Stimulated activated memory B cell treated with anti-CD40 and anti-IgM and Interleukin-4, amounts not matched to agents 10 μg/mL and 1 μg/mL and 100 μg/mL, for 72 hours (primary cell): Measurements from ENCODE around the gene SPARC.

Experiments used
- ATAC-seq: fragments of 150-1000 bp; cut with Tn5 transposase; 2 replicates; pipeline ENCODE4 v1.10.0; 2021
- H3K27ac Mint-ChIP-seq: one replicate; pipeline ENCODE4 v1.8.0; 2022; ENCODE audit warnings: mild to moderate bottlenecking, mixed read lengths
- H3K27me3 Mint-ChIP-seq: one replicate; pipeline ENCODE4 v1.8.0; 2022; ENCODE audit warnings: mixed read lengths
- H3K36me3 Mint-ChIP-seq: one replicate; pipeline ENCODE4 v1.8.0; 2022; ENCODE audit warnings: mixed read lengths
- H3K4me1 Mint-ChIP-seq: one replicate; pipeline ENCODE4 v1.8.0; 2022; ENCODE audit warnings: mixed read lengths
- H3K4me3 Mint-ChIP-seq: one replicate; pipeline ENCODE4 v1.8.0; 2022; ENCODE audit warnings: mild to moderate bottlenecking, moderate library complexity, mixed read lengths
- H3K9me3 Mint-ChIP-seq: one replicate; pipeline ENCODE4 v1.8.0; 2022; ENCODE audit warnings: mixed read lengths

The SPARC gene

GRCh38 chr5:151615431-151615830, 71.3 kb downstream of the SPARC start:
- H3K4me3 Mint-ChIP-seq = no peak overlapping the region
- H3K27ac Mint-ChIP-seq = no peak overlapping the region
- peaks cover 12% of the 10 kb centered on the region for H3K27me3 Mint-ChIP-seq
- H3K4me1 Mint-ChIP-seq = peaks cover 16% of the 10 kb centered on the region
- no peaks in the 10 kb centered on the region for H3K9me3 Mint-ChIP-seq
- ATAC-seq = no peak
- no peaks in the 10 kb centered on the region for H3K36me3 Mint-ChIP-seq

- Mint-ChIP-seq H3K9me3 (no peaks in the 10 kb centered on the region), H3K4me1 (peaks cover 16% of the 10 kb centered on the region), H3K27ac (no peak overlapping the region), H3K36me3 (no peaks in the 10 kb centered on the region), H3K4me3 (no peak overlapping the region), H3K27me3 (peaks cover 12% of the 10 kb centered on the region)
- no peak for ATAC-seq
Observed at GRCh38 chr5:151614565-151614964, 72.2 kb downstream of the SPARC start.

GRCh38 chr5:151612689-151613427, 73.9 kb downstream of the SPARC start:
- Mint-ChIP-seq H3K4me3 (no peak overlapping the region), H3K4me1 (peaks cover 16% of the 10 kb centered on the region)

GRCh38 chr5:151611127-151611775, 75.5 kb downstream of the SPARC start:
- H3K27me3 Mint-ChIP-seq = peaks cover under 1% of the 10 kb centered on the region

More at GRCh38 chr5:151612689-151613427, 73.9 kb downstream of the SPARC start:
- peak overlapping the region; percentile 64 for H3K27ac Mint-ChIP-seq
- H3K36me3 Mint-ChIP-seq = no peaks in the 10 kb centered on the region
- peak; percentile 71 for ATAC-seq
- no peaks in the 10 kb centered on the region for H3K9me3 Mint-ChIP-seq
- peaks cover 12% of the 10 kb centered on the region for H3K27me3 Mint-ChIP-seq

More at GRCh38 chr5:151611127-151611775, 75.5 kb downstream of the SPARC start:
- ATAC-seq = no peak
- Mint-ChIP-seq H3K27ac (no peak overlapping the region), H3K4me1 (peaks cover 16% of the 10 kb centered on the region), H3K9me3 (no peaks in the 10 kb centered on the region), H3K4me3 (no peak overlapping the region), H3K36me3 (no peaks in the 10 kb centered on the region)
